Hepatocyte (in vitro differentiated cells): Measurements from ENCODE around the gene CD302. TPM values are rescaled to one million over a fixed set of nuclear protein-coding genes. Genes with fewer than 3 reads are reported as not detected.
"Not testable (repeated sequence)": the region's sequence is repeated elsewhere in the genome, so short reads cannot be mapped to it uniquely, and the experiment has no call there.

Experiments
- DNase-seq: peaks from one replicate; pipeline ENCODE4 v3.0.0-alpha.2; 2016; ENCODE audit warnings: low spot score
- H2AFZ ChIP-seq: fragments of 200-600 bp; sonication (generic); 2 replicates; pipeline ENCODE4 v1.6.0; 2016; ENCODE audit warnings: antibody characterized with exemption, mild to moderate bottlenecking
- H3K27ac ChIP-seq: fragments of 200-600 bp; sonication (generic); 2 replicates; pipeline ENCODE4 v1.5.1; 2016; ENCODE audit warnings: mild to moderate bottlenecking
- H3K27me3 ChIP-seq: fragments of 200-600 bp; sonication (generic); 2 replicates; pipeline ENCODE4 v1.6.1; 2016
- H3K36me3 ChIP-seq: fragments of 200-600 bp; sonication (generic); replicated peaks from 2 replicates; pipeline ENCODE4 v1.5.1; 2016; ENCODE audit warnings: low read depth; ENCODE audit not compliant: insufficient read depth
- H3K4me1 ChIP-seq: fragments of 200-600 bp; sonication (generic); 2 replicates; pipeline ENCODE4 v1.5.1; 2016; ENCODE audit warnings: mild to moderate bottlenecking, moderate library complexity; ENCODE audit not compliant: insufficient read depth
- H3K4me2 ChIP-seq: fragments of 200-600 bp; sonication (generic); 2 replicates; pipeline ENCODE4 v1.6.0; 2016
- H3K4me3 ChIP-seq: fragments of 200-600 bp; sonication (generic); 2 replicates; pipeline ENCODE4 v1.5.1; 2016; ENCODE audit warnings: mild to moderate bottlenecking
- H3K79me2 ChIP-seq: fragments of 200-600 bp; sonication (generic); 2 replicates; pipeline ENCODE4 v1.6.0; 2017; ENCODE audit warnings: mild to moderate bottlenecking
- H3K9me2 ChIP-seq: fragments of 200-600 bp; sonication (generic); replicated peaks from 2 replicates; pipeline ENCODE4 v1.6.0; 2017; ENCODE audit warnings: mild to moderate bottlenecking; ENCODE audit not compliant: insufficient read depth
- H3K9me3 ChIP-seq: fragments of 200-600 bp; sonication (generic); 2 replicates; pipeline ENCODE4 v1.5.1; 2016; ENCODE audit warnings: low read depth, mild to moderate bottlenecking
- H4K20me1 ChIP-seq: fragments of 200-600 bp; sonication (generic); 2 replicates; pipeline ENCODE4 v1.6.0; 2016; ENCODE audit warnings: mild to moderate bottlenecking; ENCODE audit not compliant: insufficient read depth, poor library complexity, severe bottlenecking
- CTCF ChIP-seq: fragments of 200-600 bp; sonication (generic); IDR thresholded peaks from 2 replicates; pipeline ENCODE4 v1.5.1; 2016; ENCODE audit warnings: antibody characterized with exemption, mild to moderate bottlenecking; ENCODE audit not compliant: poor library complexity
- EZH2 ChIP-seq: fragments of 200-600 bp; sonication (generic); IDR thresholded peaks from 2 replicates; pipeline ENCODE4 v1.6.1; 2016; ENCODE audit warnings: antibody characterized with exemption, mild to moderate bottlenecking, borderline replicate concordance
- EZH2phosphoT487 ChIP-seq: fragments of 200-600 bp; sonication (generic); IDR thresholded peaks from one replicate; pipeline ENCODE4 v1.6.1; 2018; ENCODE audit warnings: antibody characterized with exemption, mild to moderate bottlenecking, low read depth, moderate library complexity; ENCODE audit not compliant: unreplicated experiment, severe bottlenecking
- WGBS: methylation state at CpG from one replicate; pipeline ENCODE4 v1.1.6; 2016; ENCODE audit warnings: low lambda C conversion rate; ENCODE audit errors: missing lambda C conversion rate; 5-methylcytosine and 5-hydroxymethylcytosine counted together
- polyA plus RNA-seq: library from polyadenylated mRNA; unstranded; fragments of >200 nt; fragmentation: Nextera tagmentation; extraction: Ambion mirVana; gene quantifications from 2 replicates; pipeline ENCODE4 v1.2.1, GENCODE V29; 2016
- total RNA-seq: library from RNA; depleted of rRNA; stranded (reverse); fragments of >200 nt; gene quantifications from 2 replicates; pipeline ENCODE4 v1.2.3, GENCODE V29; 2014

The CD302 gene
- total and polyA plus RNA-seq, 2 experiments from 2014 or later: 7.1 to 26.0 TPM

- Histone ChIP-seq H3K36me3 (no peaks in the 10 kb centered on the region), H3K27me3 (no peaks in the 10 kb centered on the region), H3K9me3 (no peaks in the 10 kb centered on the region), H3K4me1 (no peaks in the 10 kb centered on the region), H3K9me2 (no peaks in the 10 kb centered on the region), H2AFZ (no peak overlapping the region), H3K4me2 (no peak overlapping the region), H4K20me1 (no peaks in the 10 kb centered on the region), H3K79me2 (peaks cover 31% of the 10 kb centered on the region), H3K4me3 (no peak overlapping the region), H3K27ac (no peak overlapping the region)
- no peak for TF ChIP-seq EZH2phosphoT487
- DNase-seq: no peak
- WGBS: 75% methylated on average over 2 of the region's 2 CpGs
These were observed 11.1 kb downstream of the CD302 start for GRCh38 chr2:159786938-159787337.

GRCh38 chr2:159785195-159785594 is 12.8 kb downstream of the CD302 start:
- no peak for TF ChIP-seq CTCF
- TF ChIP-seq EZH2: no peak
- no peak for TF ChIP-seq EZH2phosphoT487
- no peak for DNase-seq
- Histone ChIP-seq H3K9me3 (no peaks in the 10 kb centered on the region), H3K4me1 (no peaks in the 10 kb centered on the region), H3K4me3 (no peak overlapping the region), H3K4me2 (no peak overlapping the region), H4K20me1 (no peaks in the 10 kb centered on the region), H3K27ac (no peak overlapping the region), H2AFZ (no peak overlapping the region), H3K27me3 (no peaks in the 10 kb centered on the region), H3K36me3 (no peaks in the 10 kb centered on the region), H3K79me2 (peaks cover 21% of the 10 kb centered on the region), H3K9me2 (no peaks in the 10 kb centered on the region)
- WGBS: 94% methylated on average over 3 of the region's 3 CpGs

- not testable (repeated sequence) for H3K4me3 ChIP-seq, H3K4me2 ChIP-seq, H2AFZ ChIP-seq, H3K27ac ChIP-seq, DNase-seq, H3K9me3 ChIP-seq, H3K4me1 ChIP-seq, H3K9me2 ChIP-seq, H4K20me1 ChIP-seq, H3K36me3 ChIP-seq, H3K27me3 ChIP-seq
- peaks cover 16% of the 10 kb centered on the region for H3K79me2 ChIP-seq
- WGBS: 84% methylated on average over 6 of the region's 6 CpGs
These were observed 13.3 kb downstream of the CD302 start for GRCh38 chr2:159784744-159785143.

- no peak for DNase-seq
- Histone ChIP-seq H2AFZ (no peak overlapping the region), H3K4me1 (no peaks in the 10 kb centered on the region), H3K27me3 (no peaks in the 10 kb centered on the region), H3K27ac (no peak overlapping the region), H3K9me2 (no peaks in the 10 kb centered on the region), H3K79me2 (peaks cover 12% of the 10 kb centered on the region), H3K4me3 (no peak overlapping the region), H3K36me3 (no peaks in the 10 kb centered on the region), H4K20me1 (no peaks in the 10 kb centered on the region), H3K4me2 (no peak overlapping the region), H3K9me3 (no peaks in the 10 kb centered on the region)
- 89% methylated on average over 1 of the region's 1 CpG for WGBS
- TF ChIP-seq EZH2 (no peak), EZH2phosphoT487 (no peak), CTCF (no peak)
These were observed 14.5 kb downstream of the CD302 start for GRCh38 chr2:159783556-159783955.
